Measurements from ENCODE around the gene ZDHHC11.

The ZDHHC11 gene, protein sequence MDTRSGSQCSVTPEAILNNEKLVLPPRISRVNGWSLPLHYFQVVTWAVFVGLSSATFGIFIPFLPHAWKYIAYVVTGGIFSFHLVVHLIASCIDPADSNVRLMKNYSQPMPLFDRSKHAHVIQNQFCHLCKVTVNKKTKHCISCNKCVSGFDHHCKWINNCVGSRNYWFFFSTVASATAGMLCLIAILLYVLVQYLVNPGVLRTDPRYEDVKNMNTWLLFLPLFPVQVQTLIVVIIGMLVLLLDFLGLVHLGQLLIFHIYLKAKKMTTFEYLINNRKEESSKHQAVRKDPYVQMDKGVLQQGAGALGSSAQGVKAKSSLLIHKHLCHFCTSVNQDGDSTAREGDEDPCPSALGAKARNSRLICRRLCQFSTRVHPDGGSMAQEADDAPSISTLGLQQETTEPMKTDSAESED

DNA sequence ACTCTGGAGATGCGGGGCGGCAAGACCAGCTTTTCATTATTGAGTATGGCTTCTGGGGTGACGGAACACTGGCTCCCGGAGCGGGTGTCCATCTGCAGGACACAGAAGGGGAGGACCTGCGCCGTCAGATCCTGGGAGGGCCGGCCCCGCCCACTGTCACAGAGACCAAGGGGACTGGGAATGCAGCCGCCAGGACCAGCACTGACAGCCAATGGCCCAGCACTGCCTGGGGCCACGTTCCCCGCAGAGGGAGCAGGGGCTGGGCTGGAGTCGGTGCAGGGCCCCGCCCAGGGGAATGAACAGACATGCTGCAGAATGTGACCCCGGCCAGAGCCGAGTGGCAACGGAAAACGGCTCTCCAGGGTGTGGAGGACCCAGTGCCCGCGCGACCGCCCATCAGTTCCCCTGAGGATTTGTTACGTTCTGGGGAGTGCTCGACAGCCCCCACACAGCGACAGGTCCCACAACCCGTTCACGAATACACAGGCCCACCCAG lies at the start of gene ZDHHC11:
Gene ZDHHC11, minus strand, starts transcription at position 476 of the 496 bp plus-strand sequence. Its CDS starts 384 bp downstream, at position 92.
- no peak for DNase-seq

DNA sequence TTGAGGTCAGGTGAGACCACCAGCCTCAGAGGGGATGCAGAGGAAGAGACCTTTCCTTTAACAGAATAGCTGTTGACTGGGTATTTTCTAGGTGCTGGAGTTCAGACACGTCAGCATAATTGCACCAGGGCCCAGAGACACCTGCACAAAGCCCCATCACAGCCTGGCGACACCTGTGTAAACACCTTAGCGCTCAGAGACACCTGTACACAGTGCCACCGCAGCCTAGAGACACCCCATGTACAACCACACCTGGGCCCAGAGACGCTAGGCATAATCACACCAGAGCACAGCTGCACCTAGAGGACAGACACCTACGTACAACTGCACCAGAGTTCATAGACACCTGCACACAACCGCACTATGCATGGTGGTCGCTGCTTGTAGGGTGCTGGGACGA lies 42.9 kb upstream of the ZDHHC11 start:
- DNase-seq: no peak

DNA sequence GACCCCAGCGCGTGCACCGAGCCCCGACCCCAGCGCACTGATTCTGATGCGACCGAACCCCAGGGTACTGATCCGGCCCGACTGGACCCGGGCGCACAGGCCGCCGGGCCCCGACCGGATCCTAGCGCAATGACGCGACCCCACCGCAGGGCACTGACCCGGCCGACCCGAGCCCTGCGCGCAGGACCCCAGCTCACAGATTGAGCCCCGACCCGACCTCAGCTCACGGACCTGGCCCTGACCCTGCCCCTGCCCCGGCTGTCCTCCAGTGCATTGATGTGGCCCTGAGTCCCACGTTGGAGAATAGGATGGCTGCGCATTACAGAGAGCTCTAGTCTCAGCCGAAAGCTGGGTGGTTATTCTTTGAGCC lies 42.3 kb upstream of the ZDHHC11 start:
- no peak for DNase-seq

- peak; percentile 81 to 83 for DNase-seq
Measured at GRCh38 chr5:892394-893136, 41.8 kb upstream of the ZDHHC11 start, which contains the start of the genes BRD9 and TRIP13. Gene BRD9 (minus strand): TSS chr5:892801. CDS start chr5:892657, 144 bp downstream. Gene TRIP13 (plus strand): TSS chr5:892884. CDS start chr5:892999, 115 bp downstream.

- peak in 1 of 2 experiments; percentile 16 for DNase-seq
Measured at GRCh38 chr5:891837-892393, 41.1 kb upstream of the ZDHHC11 start.

DNA sequence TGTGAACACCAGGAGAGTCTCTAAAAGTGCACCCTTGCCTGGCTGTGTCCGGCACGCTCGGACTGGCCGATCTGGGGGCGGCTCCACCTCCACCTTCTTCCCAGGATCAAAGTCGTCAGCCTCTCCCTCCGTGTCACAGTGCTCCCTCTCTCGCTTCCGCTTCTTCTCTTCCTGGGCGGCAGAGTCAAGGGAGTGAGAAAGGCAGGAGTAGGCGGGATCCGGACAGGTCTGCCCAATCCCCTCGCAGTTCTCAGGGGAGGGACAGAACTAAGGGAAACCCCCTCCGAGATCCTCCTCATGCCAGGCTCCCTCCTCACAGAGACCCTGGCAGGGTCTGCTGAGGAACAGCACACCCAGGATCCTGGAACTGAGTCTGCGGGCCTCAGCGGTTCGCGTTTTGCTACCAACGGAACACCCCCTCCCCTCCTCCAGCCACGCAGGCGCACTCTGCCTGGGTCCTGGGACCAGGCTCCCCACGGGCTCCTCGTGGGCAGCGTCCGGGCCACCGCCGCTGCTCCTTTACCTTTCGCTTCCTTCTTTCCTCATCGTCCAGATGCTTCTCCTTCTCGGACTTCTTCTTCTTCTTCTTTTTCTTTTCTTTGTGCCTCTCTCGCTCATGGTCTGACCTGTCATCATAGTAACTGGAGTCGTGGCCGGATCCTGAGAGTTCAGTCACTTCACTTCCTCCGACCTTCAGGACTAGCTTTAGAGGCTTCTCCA lies 40.5 kb upstream of the ZDHHC11 start:
- DNase-seq: no peak

DNA sequence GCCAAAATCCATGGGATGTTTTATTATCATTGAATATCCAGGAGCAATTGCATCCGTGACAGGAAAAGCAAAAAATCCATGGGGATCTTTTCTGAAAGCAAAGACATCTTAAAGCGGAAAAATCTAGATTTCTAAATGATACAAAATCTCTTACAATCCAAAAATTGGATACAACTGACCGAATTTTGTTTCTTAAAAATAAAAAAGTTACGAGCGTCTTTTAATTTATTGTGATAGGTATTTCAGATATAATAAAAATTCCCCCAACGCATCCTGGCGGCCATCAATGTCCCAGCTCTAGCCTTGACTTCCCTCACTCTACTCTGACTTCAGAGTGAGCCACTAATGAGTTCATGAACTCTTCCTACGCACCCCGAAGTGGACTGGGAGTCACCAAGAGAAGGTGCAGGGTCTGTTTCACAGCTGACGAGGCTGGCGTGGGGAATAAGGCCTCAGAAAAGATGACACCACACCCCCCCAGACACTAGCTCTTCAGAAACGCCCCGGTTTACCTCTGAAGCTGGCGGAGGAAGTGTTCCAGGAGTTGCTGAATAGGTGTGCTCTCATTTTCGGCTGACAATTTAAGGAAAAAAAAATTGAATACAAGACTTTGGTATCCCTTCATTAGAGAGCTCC lies 38.4 kb upstream of the ZDHHC11 start:
- no peak for DNase-seq

DNA sequence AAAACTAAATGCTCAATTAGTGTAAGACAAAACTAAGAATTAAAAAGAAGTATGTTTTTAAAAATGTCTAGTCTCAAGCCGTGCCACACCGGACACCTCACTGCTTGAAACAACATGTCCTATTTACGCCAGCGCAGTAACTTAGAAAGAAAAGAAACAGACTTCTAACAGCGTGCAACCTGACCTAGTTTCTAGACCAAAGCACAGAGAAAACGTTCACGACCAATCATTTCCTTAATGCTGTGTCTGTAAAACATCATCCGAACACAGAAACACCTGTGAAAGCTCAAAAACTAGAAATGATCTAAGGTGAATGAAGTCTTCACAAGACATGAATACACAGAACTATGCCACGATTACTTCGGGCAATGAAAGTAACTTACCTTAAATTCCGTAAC lies 37.9 kb upstream of the ZDHHC11 start:
- DNase-seq: no peak

- DNase-seq: no peak
Measured at GRCh38 chr5:887947-888637, 37.3 kb upstream of the ZDHHC11 start.

DNA sequence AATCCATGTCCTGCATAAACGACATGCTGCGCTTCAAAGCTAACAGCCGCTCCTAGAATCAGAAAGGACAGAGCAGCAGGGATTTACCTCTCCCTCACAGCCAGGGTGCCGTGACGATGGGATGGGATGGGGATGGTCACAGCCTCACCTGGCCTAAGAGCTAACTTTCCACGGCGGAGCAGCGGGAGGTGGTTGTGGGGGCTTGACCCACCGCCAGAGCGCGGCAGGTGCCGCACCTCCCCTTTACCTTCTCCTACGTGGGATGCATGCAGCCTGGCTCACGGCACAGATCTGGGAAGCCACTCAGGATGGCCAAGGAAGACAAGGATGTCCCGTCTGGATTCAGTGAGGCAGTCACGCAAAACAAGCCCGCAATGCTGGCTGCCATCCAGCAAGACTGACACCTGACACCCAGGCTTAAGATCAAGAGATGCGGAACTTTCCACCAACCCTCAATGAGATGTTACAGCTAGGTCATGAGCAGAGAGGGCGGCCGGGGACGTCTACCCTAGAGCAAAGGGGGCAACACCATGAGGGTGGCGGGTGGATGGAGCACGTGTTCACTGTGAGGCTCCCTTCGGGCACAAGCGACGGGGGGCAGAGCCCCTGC lies 36.0 kb upstream of the ZDHHC11 start:
- DNase-seq: no peak

- no peak for DNase-seq
Measured at GRCh38 chr5:886036-886435, 35.2 kb upstream of the ZDHHC11 start.

GRCh38 chr5:885529-885928 lies 34.7 kb upstream of the ZDHHC11 start:
- DNase-seq: no peak

DNA sequence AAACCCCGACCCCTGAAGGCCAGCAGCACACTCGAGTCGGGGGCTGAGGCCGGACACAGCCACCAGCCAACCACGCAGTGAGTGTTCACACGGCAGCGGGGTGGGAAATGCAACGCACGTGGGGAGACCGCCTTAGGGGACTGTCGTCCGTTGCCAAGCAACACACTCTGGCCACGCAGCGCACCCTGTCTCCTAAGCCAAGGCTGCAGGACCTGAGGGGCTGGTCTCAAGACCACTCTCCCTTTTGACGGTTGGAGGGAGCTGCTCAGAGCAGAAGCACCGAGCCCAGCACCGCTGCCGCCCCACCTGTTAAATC lies 34.3 kb upstream of the ZDHHC11 start:
- DNase-seq: no peak

DNA sequence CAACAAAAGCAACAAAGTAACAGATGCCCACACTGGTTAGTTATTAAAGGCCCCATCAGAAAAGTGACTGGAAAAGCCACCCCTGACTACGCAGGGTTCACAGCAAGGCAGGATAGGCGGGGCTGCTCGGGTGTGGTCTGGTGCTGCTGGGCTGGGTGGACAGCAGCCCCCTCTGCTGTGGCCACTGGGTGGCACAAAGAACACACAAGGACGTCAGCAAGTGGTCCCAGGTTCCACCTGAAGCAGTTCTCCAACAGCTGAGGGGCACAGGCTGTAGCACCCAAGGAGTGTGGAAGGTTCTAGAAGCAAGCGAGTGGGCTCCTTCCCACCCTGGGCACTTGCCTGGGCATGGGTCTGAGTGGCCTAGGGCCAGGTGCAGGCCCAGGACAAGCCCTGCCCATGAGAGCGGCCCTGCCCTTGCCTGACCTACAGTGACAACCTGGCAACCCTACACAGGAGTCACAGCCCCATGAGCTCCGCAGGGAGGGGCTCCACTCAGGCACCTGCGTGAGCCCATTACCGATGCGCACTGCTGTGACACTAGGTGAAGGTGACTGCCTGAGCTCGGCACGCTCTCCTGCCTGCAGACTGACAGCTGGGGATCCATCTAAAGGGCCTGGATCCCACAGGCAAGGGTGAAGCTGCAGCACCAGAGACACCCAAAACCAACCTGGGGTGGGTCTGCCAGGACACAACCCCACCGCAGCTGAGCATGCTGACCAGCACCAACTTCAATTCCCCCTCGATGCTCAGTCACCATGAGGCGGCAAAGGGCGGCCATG lies 33.8 kb upstream of the ZDHHC11 start:
- no peak for DNase-seq

- DNase-seq: no peak
Measured at GRCh38 chr5:883475-884181, 32.8 kb upstream of the ZDHHC11 start.

GRCh38 chr5:882253-883183 lies 31.7 kb upstream of the ZDHHC11 start:
- no peak for DNase-seq

DNA sequence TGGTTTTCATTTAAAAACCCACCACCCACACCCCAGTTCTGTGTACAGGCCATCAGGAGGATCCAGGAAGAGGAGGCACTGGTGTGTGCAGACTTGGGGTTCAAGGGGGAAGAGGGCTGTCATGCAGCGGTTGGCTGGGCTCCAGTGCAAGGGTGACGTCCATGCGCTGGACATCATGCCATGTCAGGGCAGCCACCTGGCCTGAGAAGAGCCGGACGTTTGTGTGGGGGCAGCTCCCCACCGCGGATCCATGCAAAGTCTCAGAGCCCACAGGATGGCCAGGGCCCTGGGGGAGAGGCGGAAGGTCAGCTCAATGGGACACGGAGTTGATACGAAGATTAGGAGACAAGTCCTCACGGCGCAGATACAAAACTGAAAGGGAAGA lies 30.8 kb upstream of the ZDHHC11 start:
- DNase-seq: no peak

- DNase-seq: no peak
Measured at GRCh38 chr5:880816-881550, 30.2 kb upstream of the ZDHHC11 start.

Data from stimulated activated CD4-positive, alpha-beta T cell treated with anti-CD3 and anti-CD28 coated beads, Interleukin-4, amount 100 ng/mL, for 4 hours (primary cell).